IPS-11a (cell line): ENCODE data around the gene COL5A1.
"Not testable (repeated sequence)": the region's sequence is repeated elsewhere in the genome, so short reads cannot be mapped to it uniquely, and the experiment has no call there.

ENCODE experiments used
- H3K4me3 ChIP-seq: one replicate; pipeline ENCODE4 v1.5.1; 2013; ENCODE audit warnings: low read depth, low read length, control low read depth

COL5A1 gene

GRCh38 chr9:134690301-134690751 lies 48.7 kb downstream of the COL5A1 start:
- H3K4me3 ChIP-seq: no peak overlapping the region

DNA sequence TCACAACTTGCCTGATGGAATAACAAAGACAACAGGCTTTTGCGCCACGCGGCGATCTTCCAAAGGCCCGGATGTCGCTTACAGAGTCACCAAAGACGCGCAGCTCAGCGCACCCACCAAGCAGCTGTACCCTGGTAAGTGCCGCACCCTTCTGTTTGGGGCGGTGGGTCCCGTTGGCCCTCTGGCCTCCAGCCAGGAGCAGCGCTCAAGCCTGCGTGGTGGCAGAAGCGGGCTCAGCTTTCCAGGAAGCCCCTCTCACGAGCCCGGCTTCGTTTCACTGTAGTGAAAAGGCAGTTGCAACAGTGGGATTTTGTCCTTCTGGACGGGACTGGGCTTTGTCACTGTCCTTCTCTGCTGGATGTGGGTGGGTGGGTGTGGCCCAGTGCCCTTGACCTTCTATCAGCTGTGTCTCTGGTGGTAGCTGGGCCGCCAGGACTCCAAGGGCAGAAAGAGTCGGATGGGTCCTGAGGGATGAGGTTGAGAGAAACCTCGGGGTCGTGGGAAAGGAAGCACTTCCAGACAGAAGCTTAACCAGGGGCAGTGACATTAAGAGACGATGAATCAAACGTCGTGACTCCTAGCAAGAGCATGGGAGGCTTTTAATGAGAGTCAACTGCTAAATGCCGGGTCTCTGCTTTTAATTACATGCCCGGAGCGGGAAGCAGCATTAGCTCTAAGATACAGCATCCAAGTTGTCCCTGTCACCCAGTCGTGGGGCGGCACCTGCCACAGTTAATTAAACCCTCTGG lies 49.5 kb downstream of the COL5A1 start:
- H3K4me3 ChIP-seq: no peak overlapping the region

DNA sequence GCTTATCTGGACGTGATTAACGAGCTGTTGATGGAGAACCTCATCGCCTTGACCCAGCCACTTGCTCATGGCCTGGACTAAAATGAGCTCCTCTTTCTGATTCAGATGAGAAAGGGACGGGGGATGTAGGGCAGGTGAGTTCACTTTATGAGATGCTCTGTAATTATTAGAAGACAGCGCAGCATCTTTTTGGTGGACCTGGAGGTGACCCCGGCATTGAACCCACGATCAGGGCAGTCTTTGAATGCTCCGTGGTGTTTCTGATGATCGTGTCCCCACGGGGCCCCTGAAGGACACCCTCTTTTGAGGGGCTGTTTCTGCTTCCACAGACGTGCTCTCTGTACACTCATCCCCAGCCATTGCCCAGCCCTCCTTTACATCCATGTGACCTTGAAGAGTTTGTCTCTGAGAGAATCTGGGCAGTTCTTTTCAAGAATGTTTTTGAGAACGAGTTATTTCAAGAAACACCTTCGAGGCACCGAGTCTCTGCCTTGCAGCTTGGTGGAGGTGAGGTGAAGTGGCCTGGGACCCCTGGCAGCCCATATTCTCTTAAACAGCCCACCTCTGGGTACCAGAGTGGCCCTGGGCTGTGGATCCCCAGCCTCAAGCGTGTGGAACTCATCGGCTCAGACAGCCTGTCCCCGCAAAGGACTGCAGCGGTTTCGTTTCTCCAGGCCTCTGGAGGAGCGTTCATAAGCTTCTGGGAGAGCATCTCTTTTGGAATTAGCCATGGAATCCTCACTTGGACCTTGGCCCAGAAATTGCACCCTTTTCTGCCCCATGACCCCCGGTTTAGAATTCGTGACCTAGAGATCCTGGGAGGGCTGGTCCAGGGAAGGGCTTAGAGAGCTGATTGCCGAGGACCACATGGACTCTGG lies 50.3 kb downstream of the COL5A1 start:
- no peak overlapping the region for H3K4me3 ChIP-seq

DNA sequence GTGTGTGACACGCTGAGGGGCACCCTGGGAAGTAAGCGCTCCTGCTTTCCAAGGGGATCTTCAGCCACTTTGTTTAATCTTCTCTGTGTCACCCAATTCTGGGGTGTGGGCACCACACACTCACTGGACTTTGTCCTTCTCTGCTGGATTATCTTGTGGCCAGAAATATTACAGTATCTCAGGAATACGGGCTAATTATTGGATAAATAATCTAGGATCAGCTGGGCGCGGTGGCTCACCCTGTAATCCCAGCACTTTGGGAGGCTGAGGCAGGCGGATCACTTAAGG lies 50.9 kb downstream of the COL5A1 start:
- H3K4me3 ChIP-seq: no peak overlapping the region

- no peak overlapping the region for H3K4me3 ChIP-seq
Measured at GRCh38 chr9:134693011-134693410, 51.4 kb downstream of the COL5A1 start.

DNA sequence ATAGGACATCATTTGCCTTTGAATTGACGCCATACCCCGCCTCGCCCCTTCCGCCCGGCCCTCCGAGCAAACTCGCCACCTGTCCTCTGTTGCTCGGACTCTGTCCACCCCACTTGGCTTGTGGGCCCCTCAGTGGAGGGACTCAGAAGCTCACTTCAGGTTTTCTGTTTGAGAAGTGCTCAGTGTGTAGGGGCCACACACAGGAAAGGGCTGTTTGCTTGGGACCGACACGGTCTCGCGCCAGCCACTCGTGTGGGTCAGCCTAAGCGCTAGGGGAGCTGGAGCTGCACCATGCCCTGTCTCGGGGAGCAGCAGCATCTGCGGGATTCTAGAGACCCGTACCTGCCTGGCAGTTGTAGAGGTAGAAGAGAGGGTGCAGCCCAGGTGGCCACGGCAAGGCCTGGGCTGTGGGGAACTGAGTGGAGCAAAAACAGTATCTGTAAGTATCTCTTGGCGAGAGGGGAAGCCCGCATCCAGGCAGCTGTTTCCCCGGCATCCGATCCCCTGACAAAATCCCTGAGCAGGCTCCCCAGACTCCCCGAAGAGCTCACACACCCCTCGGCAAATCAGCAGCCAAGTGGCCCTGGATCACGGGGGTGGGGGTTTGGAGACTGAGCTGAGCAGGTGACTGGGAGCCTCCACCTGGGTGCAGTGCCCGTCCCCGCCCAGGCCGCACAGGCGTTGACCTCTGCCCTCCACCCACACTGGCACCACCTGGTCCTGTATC lies 52.2 kb downstream of the COL5A1 start:
- no peak overlapping the region for H3K4me3 ChIP-seq

GRCh38 chr9:134694368-134694665 lies 52.7 kb downstream of the COL5A1 start:
- H3K4me3 ChIP-seq: no peak overlapping the region

DNA sequence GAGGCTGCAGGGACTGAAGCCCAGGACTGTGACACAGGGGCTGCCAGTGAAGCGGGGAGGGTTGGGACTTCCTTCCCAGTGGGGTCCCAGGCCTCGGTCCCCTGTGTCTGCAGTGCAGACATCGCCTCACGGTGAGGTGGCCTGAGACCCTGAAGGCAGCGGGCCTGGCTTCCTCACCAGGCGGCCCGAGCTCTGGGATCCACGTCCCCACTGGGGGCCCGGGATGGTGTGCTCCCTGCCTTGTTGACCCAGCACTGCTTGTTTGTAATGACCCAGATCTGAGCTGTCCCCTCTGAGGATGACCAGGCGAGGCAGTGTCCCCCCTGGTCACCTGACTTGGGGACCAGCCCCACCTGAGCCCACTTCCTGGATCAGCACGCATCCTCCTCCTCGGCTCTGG lies 53.1 kb downstream of the COL5A1 start:
- no peak overlapping the region for H3K4me3 ChIP-seq

DNA sequence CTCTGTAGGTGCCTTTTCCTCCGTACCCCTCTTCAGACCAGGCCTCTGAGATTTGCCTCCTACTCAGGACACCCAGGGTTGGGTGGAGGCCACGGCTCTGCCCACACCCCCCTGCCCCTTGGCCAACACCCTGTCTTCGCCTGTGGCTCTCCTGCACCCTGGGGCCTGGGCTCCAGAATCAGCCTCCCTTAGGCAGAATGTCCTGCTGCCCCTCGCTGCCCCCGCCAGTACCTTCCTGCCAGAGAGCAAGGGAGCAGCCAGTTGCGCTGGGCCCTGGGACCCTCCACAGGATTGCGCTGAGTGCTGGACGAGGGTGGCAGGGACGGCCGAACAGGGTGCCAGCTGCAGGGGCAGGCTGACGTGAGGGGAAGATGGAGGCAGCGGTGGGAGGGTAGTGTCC lies 53.5 kb downstream of the COL5A1 start:
- no peak overlapping the region for H3K4me3 ChIP-seq

DNA sequence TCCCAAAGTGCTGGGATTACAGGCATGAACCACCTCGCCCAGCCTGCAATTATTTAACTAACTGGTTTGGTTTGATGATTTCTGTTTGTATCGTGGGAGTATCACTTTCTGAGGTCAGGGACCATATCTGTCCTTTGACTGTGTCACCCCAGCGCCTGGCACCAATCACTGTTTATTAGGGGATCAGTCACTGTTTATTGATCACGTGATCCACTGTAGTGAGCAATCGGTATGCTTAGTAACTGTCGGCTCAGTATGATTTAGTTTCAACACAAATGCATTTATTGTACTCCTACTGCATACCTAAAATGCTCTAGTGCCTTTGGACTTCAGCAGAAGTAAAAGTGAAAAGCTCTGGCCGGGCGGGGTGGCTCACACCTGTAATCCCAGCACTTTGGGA lies 54.8 kb downstream of the COL5A1 start:
- H3K4me3 ChIP-seq: no peak overlapping the region

- no peak overlapping the region for H3K4me3 ChIP-seq
Measured at GRCh38 chr9:134698111-134698510, 56.5 kb downstream of the COL5A1 start.

DNA sequence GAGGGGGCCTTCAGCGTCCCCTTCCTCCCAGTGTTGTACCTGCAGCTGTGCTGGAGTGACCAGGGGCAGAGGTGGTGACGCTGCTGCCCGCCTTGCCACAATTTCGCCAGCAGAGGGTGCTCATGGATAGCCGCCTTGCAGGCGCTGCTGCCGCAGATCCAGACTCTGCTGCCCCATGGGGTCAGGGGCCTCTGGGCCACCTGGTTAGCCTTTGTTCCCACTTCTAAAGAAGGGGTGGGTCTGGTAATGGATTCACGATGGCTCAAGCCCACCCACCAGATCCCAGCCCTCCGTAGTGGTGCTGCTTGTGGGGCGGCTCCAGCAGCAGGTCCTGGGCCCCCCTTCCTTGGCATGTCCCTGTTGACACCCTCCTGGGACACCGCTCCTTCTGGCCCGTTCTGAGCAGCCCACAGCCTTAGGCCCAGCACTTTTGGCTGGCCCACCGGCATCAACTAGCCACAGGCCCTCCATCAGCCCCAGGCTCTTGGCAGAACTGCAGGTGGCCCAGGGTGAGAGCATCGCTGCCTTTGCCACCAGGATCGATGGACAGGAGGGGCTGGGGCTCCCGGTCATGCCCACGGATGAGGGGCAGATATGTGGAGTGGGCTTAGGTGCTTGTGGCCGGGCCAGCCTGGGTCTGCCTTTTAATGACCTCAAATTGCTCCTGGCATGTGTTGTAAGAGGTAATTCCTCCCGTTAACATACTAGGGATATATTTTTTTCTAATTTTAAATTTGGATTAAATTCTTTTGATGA lies 57.2 kb downstream of the COL5A1 start:
- no peak overlapping the region for H3K4me3 ChIP-seq

DNA sequence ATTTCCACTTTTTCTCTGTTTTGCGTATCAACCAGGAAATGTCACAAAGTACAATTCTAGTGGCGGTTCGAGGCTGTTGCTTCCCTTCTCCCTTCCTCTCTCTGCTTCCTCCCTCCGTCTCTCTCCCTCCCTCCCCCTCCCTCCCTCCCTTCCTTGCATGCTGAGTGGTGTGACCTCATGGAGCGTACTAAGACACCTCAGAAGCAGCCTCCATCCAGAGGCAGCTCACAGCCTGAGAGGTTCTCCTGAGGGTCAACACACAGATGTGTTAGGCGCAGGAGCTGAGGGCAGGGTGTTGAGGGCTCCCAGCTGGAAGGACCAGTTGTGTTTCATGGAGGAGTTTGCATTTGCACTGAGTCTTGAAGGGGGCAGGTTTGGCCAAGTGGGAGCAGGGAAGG lies 57.7 kb downstream of the COL5A1 start:
- no peak overlapping the region for H3K4me3 ChIP-seq

DNA sequence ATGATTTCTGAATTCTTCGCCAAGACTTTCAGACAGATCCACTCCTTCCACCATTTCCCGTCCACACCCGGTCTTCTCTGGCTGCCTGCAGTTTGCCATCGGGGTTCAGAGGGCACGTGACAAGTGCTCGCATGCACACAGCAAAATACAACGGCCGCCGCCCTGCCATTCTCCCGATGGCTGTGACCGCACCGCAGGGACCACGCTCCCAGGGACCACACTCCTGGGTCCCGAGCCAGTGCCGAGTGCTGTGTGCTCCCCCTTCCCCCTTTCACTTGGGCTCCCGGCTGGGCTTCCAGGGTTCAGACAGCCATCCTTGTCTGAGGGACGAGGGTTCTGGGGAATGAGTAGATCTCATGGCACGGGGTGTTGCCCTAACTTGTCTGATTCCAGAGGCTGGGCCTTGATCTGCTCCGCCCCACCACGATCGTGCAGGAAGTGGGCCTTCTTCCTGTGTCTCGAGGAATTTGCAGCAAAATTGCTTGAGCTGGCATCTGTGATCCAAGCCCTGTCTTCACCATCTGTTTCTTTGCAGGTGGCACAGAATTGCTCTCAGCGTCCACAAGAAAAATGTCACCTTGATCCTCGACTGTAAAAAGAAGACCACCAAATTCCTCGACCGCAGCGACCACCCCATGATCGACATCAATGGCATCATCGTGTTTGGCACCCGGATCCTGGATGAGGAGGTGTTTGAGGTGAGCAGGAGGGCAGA lies 59.2 kb downstream of the COL5A1 start:
- H3K4me3 ChIP-seq: no peak overlapping the region

GRCh38 chr9:134701581-134702259 lies 60.1 kb downstream of the COL5A1 start:
- H3K4me3 ChIP-seq: no peak overlapping the region

GRCh38 chr9:134702291-134702690 lies 60.7 kb downstream of the COL5A1 start:
- no peak overlapping the region for H3K4me3 ChIP-seq

GRCh38 chr9:134703730-134704114 lies 62.1 kb downstream of the COL5A1 start:
- not testable (repeated sequence) for H3K4me3 ChIP-seq

DNA sequence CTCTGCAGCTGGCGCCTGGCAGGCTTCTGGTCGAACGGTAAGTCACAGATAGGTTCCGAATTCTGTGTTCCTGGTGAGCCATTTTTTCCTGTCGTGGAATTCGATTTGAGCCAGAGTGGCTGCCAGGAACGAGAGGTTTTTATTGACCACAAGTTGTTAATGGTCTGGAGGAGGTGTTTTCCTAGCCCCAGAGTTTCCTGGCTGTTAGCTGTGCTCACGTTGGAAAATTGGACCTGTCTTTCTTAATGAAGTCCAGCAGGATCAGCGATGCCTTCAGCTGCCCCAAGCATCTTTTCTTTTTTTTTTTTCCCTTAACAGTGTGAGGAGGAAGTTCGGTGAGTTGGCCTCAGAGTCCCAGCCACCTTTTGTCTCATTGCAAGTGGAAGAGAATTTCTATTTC lies 62.9 kb downstream of the COL5A1 start:
- H3K4me3 ChIP-seq: no peak overlapping the region

DNA sequence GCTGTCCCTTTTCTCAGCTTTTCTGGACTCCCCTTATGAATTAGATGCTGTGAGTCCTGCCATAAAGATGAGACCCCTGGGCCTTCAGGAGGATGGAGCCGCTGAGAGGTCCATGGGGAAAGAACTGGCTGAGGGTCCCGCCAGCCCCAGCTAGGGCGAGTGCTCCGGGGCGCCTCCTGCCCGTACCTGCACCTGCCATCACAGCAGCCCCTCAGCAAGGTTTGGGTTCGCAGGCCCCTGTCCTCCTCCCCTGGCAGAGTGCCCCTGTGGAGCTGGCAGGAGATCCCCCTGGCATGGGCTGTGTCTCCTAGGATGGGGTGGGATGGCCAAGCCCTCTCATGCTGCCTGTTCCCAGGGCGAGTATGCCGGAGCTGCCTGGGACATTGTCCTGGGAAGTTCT lies 64.2 kb downstream of the COL5A1 start:
- H3K4me3 ChIP-seq: no peak overlapping the region

DNA sequence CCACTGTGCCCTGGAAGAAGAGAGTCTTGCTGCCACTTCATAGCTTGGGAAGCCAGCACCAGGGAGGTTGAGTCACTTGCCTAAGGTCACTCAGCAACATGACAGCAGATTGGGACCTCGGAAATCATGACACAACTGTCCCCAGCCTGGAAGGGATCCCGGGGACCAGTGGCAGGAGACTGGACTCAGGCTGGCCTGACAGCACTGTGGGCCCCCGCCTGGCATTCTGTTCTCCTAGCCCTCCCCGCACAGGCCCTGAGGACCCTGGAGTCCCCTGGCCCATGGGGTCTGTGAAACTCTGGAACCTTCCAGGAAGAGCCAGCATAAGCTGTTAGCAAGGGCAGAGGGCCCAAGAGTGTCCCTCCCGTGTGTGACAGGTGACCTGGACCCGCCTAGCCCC lies 64.9 kb downstream of the COL5A1 start:
- no peak overlapping the region for H3K4me3 ChIP-seq
